Right kidney (tissue), 1 donor: ENCODE measurements around the gene RTN4.

Source experiments
- DNase-seq: peaks from one replicate; pipeline ENCODE4 v3.0.0-alpha.2; 2016

RTN4 gene

GRCh38 chr2:54927085-54927750, 123.0 kb downstream of the RTN4 start:
- DNase-seq: no peak

GRCh38 chr2:54925022-54925421, 125.2 kb downstream of the RTN4 start:
- DNase-seq: no peak

DNA sequence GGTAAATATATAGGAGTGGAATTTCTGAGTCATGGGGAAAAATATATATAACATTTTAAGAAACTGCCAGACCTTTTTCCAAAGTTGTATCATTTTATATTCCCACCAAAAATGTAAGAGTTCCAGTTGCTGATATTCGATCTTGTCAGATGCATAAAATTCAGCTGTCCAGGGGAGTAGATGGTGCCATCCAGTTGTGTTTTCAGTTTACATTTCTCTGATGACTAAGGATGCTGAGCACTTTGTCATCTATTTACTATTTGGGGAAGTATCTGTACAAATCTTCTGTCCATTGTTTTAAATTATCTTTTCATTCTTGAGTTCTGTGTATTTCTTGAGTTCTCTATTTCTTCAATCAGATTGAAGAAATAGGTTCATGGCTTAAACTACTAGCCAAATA, 126.1 kb downstream of the RTN4 start:
- DNase-seq: no peak
